Breast epithelium (tissue), 4 donors: ENCODE data around the gene LMTK3. TPM values are rescaled to one million over a fixed set of nuclear protein-coding genes. Genes with fewer than 3 reads are reported as not detected.
"Not testable (repeated sequence)": the region's sequence is repeated elsewhere in the genome, so short reads cannot be mapped to it uniquely, and the experiment has no call there.

ENCODE experiments used
- DNase-seq, 2 donors: peaks; one replicate each; pipeline ENCODE4 v3.0.0-alpha.2; 2019; ENCODE audit warnings: low spot score in 2 of 2
- H3K27ac ChIP-seq, 2 donors: fragments of 200-600 bp; sonication (generic) in 1 of 2; one replicate each; pipeline ENCODE4 v1.5.1; 2016 to 2019; ENCODE audit warnings: mild to moderate bottlenecking in 1 of 2
- H3K27me3 ChIP-seq, 2 donors: fragments of 200-600 bp; sonication (generic) in 1 of 2; one replicate each; pipeline versions ENCODE4 v1.5.1 to v1.6.0; 2017 to 2019; ENCODE audit warnings: control low read depth in 1 of 2, mild to moderate bottlenecking in 1 of 2
- H3K36me3 ChIP-seq: fragments of 200-600 bp; one replicate; pipeline ENCODE4 v1.5.1; 2019
- H3K4me1 ChIP-seq, 2 donors: fragments of 200-600 bp; sonication (generic); one replicate each; pipeline ENCODE4 v1.5.1; 2016 to 2019; ENCODE audit warnings: control low read depth in 1 of 2
- H3K4me3 ChIP-seq, 3 donors: fragments of 200-600 bp; sonication (generic); 1 replicate in 2 of 3; 2 replicates in 1 of 3; pipeline ENCODE4 v1.5.1; 2016 to 2019; ENCODE audit warnings: mild to moderate bottlenecking in 3 of 3, moderate library complexity in 2 of 3
- H3K9me3 ChIP-seq, 2 donors: fragments of 200-600 bp; sonication (generic) in 1 of 2; one replicate each; pipeline ENCODE4 v1.5.1; 2016 to 2019; ENCODE audit warnings: control low read depth in 1 of 2
- CTCF ChIP-seq, 3 donors: fragments of 450-650 bp; IDR thresholded peaks; one replicate each; pipeline ENCODE4 v1.5.1; 2016 to 2017; ENCODE audit warnings: antibody characterized with exemption in 3 of 3, mild to moderate bottlenecking in 3 of 3, moderate library complexity in 3 of 3
- POLR2A ChIP-seq: fragments of 450-650 bp; IDR thresholded peaks from one replicate; pipeline ENCODE4 v1.6.1; 2016; ENCODE audit warnings: antibody characterized with exemption, mild to moderate bottlenecking, moderate library complexity
- POLR2AphosphoS5 ChIP-seq, 3 donors: sonication (generic); formaldehyde crosslinking; IDR thresholded peaks; one replicate each; pipeline ENCODE4 v1.6.1; 2017; ENCODE audit warnings: antibody characterized with exemption in 3 of 3
- intact Hi-C: fragments of 100-400 bp; cut with DNase I; formaldehyde crosslinking; loops from one replicate; pipeline ENCODE4 v1.15.1; 2023; ENCODE audit warnings: low total_unique reads
- total RNA-seq, 3 donors: library from RNA; depleted of rRNA; stranded (reverse); fragments of >200 nt; gene quantifications; one replicate each; pipeline ENCODE4 v1.1.0, GENCODE V29; 2016

Gene LMTK3
- total RNA-seq, 3 donors from 2014 or later = 1.3 to 2.9 TPM; not detected in 1

GRCh38 chr19:48490981-48491792 lies 20.4 kb downstream of the LMTK3 start:
- H3K4me1 ChIP-seq = peaks cover 3 to 5% of the 10 kb centered on the region in 2 donors
- intact Hi-C loops = loop anchor here (5.0 kb wide), 1 partner anchor 99 kb away; the partner anchor contains the start of genes GRIN2D and KDELR1

GRCh38 chr19:48489608-48490216 lies 21.9 kb downstream of the LMTK3 start:
- intact Hi-C loops = loop anchor here (5.0 kb wide), 1 partner anchor 97 kb away; the partner anchor contains the start of genes GRIN2D and KDELR1
- Histone ChIP-seq H3K4me3 (no peak overlapping the region), H3K27ac (peak overlapping the region in 1 of 2 donors; percentile 50), H3K4me1 (peaks cover 3 to 5% of the 10 kb centered on the region in 2 donors), H3K27me3 (no peaks in the 10 kb centered on the region), H3K36me3 (no peaks in the 10 kb centered on the region), H3K9me3 (no peaks in the 10 kb centered on the region)
- DNase-seq = peak in 1 of 2 donors; percentile 72
- TF ChIP-seq POLR2A (no peak), CTCF (IDR thresholded peaks at IDR 0.05) (peak; percentile 41 to 92 (median 91))

More at GRCh38 chr19:48490981-48491792, 20.4 kb downstream of the LMTK3 start:
- peak in 1 of 2 donors; percentile 50 for DNase-seq
- Histone ChIP-seq H3K4me3 (peak overlapping the region in 2 of 3 donors; percentile 25 to 48), H3K27me3 (no peaks in the 10 kb centered on the region), H3K9me3 (no peaks in the 10 kb centered on the region), H3K27ac (peak overlapping the region; percentile 56 to 82), H3K36me3 (no peaks in the 10 kb centered on the region)
- TF ChIP-seq CTCF (IDR thresholded peaks at IDR 0.05) (no peak), POLR2AphosphoS5 (IDR thresholded peaks at IDR 0.05) (no peak), POLR2A (no peak)

- H3K36me3 ChIP-seq, H3K27me3 ChIP-seq, DNase-seq, intact Hi-C loops, H3K4me1 ChIP-seq, H3K9me3 ChIP-seq, H3K4me3 ChIP-seq: not testable (repeated sequence)
- peak overlapping the region; percentile 90 to 95 for H3K27ac ChIP-seq
Measured at GRCh38 chr19:48488478-48488877, 23.2 kb downstream of the LMTK3 start.

GRCh38 chr19:48487948-48488347 lies 23.7 kb downstream of the LMTK3 start:
- TF ChIP-seq POLR2A = no peak
- no peak for TF ChIP-seq CTCF (IDR thresholded peaks at IDR 0.05)
- TF ChIP-seq POLR2AphosphoS5 (IDR thresholded peaks at IDR 0.05) = peak; percentile 18 to 82 (median 36)
- intact Hi-C loops = no loop called here
- Histone ChIP-seq H3K4me3 (no peak overlapping the region), H3K27me3 (no peaks in the 10 kb centered on the region), H3K36me3 (no peaks in the 10 kb centered on the region), H3K4me1 (peaks cover 3 to 5% of the 10 kb centered on the region in 2 donors), H3K9me3 (no peaks in the 10 kb centered on the region), H3K27ac (peak overlapping the region; percentile 90 to 95)
- peak; percentile 94 to 95 for DNase-seq

GRCh38 chr19:48487544-48487943 lies 24.1 kb downstream of the LMTK3 start:
- no peaks in the 10 kb centered on the region for H3K27me3 ChIP-seq
- peaks cover 3 to 5% of the 10 kb centered on the region in 2 donors for H3K4me1 ChIP-seq
- no peaks in the 10 kb centered on the region for H3K9me3 ChIP-seq
- peak overlapping the region in 1 of 3 donors; percentile 20 for H3K4me3 ChIP-seq
- no peaks in the 10 kb centered on the region for H3K36me3 ChIP-seq
- no peak for DNase-seq
- TF ChIP-seq POLR2A (no peak), CTCF (IDR thresholded peaks at IDR 0.05) (no peak), POLR2AphosphoS5 (IDR thresholded peaks at IDR 0.05) (no peak)
- H3K27ac ChIP-seq = peak overlapping the region; percentile 90 to 95
- intact Hi-C loops = no loop called here

GRCh38 chr19:48486706-48487105 lies 24.9 kb downstream of the LMTK3 start:
- H3K4me3 ChIP-seq, H3K36me3 ChIP-seq, H3K27me3 ChIP-seq, H3K4me1 ChIP-seq, DNase-seq, intact Hi-C loops, H3K9me3 ChIP-seq: not testable (repeated sequence)
- H3K27ac ChIP-seq = peak overlapping the region; percentile 90 to 95
